Measurements from ENCODE around the gene NNT.
"Not testable (repeated sequence)": the region's sequence is repeated elsewhere in the genome, so short reads cannot be mapped to it uniquely, and the experiment has no call there.

Gene NNT

GRCh38 chr5:43730832-43731342, 127.9 kb downstream of the NNT start:
- no peak for FAIRE-seq

- FAIRE-seq, result no peak
These were observed 128.6 kb downstream of the NNT start for GRCh38 chr5:43731573-43731972.

- not testable (repeated sequence) for FAIRE-seq
These were observed 143.1 kb downstream of the NNT start for GRCh38 chr5:43745923-43746548.

GRCh38 chr5:43750809-43751208, 147.8 kb downstream of the NNT start:
- no peak for FAIRE-seq

- FAIRE-seq, result no peak
These were observed 150.1 kb downstream of the NNT start for GRCh38 chr5:43753069-43753468.

Measured in islet of Langerhans (tissue), 1 donor.